Fibroblast of the aortic adventitia (primary cell): ENCODE results near the gene CES4A. TPM values are rescaled to one million over a fixed set of nuclear protein-coding genes. Genes with fewer than 3 reads are reported as not detected.
A peak's percentile ranks its signal among the peaks of the same experiment; 100 is the strongest.
"Not testable (repeated sequence)": the region's sequence is repeated elsewhere in the genome, so short reads cannot be mapped to it uniquely, and the experiment has no call there.

Experiments used
- DNase-seq: peaks from one replicate; pipeline ENCODE4 v3.0.0-alpha.2; 2010; ENCODE audit warnings: low read depth
- H3K4me3 ChIP-seq: 2 replicates; pipeline ENCODE4 v1.5.1; 2011; ENCODE audit warnings: low read depth, mild to moderate bottlenecking, control low read depth, low read length, moderate library complexity
- total RNA-seq: library from RNA; depleted of rRNA; stranded (reverse); fragments of >200 nt; gene quantifications from 2 replicates; pipeline ENCODE4 v1.2.3, GENCODE V29; 2012; ENCODE audit warnings: low replicate concordance
- TF ChIP-seq, protein P1 (sequence below): IDR thresholded peaks from 2 replicates; pipeline ENCODE4 v1.5.1; 2011; ENCODE audit warnings: mild to moderate bottlenecking, low read length, control low read depth, inconsistent platforms; ENCODE audit not compliant: insufficient read depth

The CES4A gene
- total RNA-seq, 1 donor: 2.2 TPM

DNA sequence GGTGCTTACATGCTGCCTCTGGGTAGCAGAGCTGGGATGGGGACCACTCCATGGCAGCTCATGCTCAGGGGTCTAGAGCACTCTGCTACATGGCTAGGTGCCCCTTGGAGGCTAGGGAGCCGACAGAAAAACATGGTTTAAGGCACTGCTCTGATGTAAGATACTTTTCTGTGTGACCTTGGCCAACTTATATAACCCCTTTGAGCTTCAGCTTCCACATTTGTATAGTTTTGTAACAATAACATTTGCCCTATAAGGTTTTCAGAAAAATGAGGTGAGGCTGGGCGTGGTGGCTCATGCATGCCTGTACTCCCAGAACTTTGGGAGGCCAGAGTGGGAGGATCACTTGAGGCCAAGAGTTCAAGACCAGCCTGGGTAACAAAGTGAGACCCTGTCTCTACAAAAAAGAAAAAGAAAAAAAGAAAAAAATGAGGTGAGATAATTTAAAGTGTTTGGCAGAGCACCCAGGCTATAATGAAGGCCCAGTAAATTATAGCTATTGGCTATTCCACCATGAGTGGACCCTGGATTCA is 3.2 kb downstream of the CES4A start:
- TF ChIP-seq, protein P1, sequence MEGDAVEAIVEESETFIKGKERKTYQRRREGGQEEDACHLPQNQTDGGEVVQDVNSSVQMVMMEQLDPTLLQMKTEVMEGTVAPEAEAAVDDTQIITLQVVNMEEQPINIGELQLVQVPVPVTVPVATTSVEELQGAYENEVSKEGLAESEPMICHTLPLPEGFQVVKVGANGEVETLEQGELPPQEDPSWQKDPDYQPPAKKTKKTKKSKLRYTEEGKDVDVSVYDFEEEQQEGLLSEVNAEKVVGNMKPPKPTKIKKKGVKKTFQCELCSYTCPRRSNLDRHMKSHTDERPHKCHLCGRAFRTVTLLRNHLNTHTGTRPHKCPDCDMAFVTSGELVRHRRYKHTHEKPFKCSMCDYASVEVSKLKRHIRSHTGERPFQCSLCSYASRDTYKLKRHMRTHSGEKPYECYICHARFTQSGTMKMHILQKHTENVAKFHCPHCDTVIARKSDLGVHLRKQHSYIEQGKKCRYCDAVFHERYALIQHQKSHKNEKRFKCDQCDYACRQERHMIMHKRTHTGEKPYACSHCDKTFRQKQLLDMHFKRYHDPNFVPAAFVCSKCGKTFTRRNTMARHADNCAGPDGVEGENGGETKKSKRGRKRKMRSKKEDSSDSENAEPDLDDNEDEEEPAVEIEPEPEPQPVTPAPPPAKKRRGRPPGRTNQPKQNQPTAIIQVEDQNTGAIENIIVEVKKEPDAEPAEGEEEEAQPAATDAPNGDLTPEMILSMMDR: no peak
- DNase-seq: no peak
- no peak overlapping the region for H3K4me3 ChIP-seq

DNA sequence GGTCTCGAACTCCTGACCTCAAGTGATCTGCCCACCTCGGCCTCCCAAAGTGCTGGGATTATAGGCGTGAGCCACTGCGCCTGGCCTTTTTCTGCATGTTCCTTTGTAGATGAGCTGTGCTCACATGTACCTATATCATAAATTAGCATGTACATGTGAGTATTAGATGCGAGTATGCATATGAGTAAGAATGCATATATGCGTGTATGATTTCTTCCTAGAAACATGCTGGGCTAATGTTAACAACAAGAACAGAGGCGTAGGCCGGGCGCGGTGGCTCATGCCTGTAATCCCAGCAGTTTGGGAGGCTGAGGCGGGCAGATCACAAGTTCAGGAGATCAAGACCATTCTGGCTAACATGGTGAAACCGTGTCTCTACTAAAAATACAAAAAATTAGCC is 5.2 kb downstream of the CES4A start:
- not testable (repeated sequence) for DNase-seq, H3K4me3 ChIP-seq

- TF ChIP-seq, protein P1: no peak
- H3K4me3 ChIP-seq: no peak overlapping the region
- peak; percentile 81 for DNase-seq
Measured at GRCh38 chr16:66996324-66996982, 8.1 kb downstream of the CES4A start.

DNA sequence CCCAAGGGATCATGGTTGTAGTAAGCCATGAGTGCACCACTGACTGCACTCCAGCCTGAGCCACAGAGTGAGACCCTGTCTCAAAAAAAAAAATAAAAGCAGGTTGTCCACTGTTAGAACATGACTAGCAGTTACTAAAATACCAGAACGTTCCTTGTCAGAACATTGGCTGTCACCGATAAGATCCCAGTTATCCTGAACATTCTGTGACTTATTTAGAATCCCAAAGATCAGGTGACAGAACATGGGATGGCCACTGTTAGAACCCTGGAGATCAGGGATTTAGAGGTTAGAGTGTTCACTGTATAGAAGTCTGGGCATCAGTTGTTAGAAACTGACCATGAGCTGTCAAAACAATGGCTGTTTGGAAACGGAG is 8.6 kb downstream of the CES4A start:
- TF ChIP-seq, protein P1: no peak
- H3K4me3 ChIP-seq: no peak overlapping the region
- no peak for DNase-seq

GRCh38 chr16:67000384-67001351 is 12.3 kb downstream of the CES4A start:
- H3K4me3 ChIP-seq: peak overlapping the region; percentile 62
- TF ChIP-seq, protein P1: no peak

GRCh38 chr16:67001726-67002125 is 13.3 kb downstream of the CES4A start:
- no peak for DNase-seq
- TF ChIP-seq, protein P1: no peak
- no peak overlapping the region for H3K4me3 ChIP-seq

More at GRCh38 chr16:67000384-67001351, 12.3 kb downstream of the CES4A start:
- no peak for DNase-seq
